DND-41 (cell line): ENCODE results near the gene FIGNL2.

Source experiments
- ATAC-seq: fragments of 200-7000 bp; cut with Tn5 transposase; 3 replicates; pipeline ENCODE4 v1.9.1; 2021; ENCODE audit warnings: low read depth; ENCODE audit not compliant: insufficient read depth
- DNase-seq: peaks from one replicate; pipeline ENCODE4 v3.0.0-alpha.2; 2020
- H2AFZ ChIP-seq: 2 replicates; pipeline ENCODE4 v1.6.0; 2012; ENCODE audit warnings: low read depth, low read length
- H3K27ac ChIP-seq: 2 replicates; pipeline ENCODE4 v1.5.1; 2012; ENCODE audit warnings: low read length, inconsistent platforms
- H3K27me3 ChIP-seq: fragments of 200-600 bp; sonication (generic); 2 replicates; pipeline ENCODE4 v1.6.0; 2012; ENCODE audit warnings: low read length, mild to moderate bottlenecking, inconsistent platforms; ENCODE audit not compliant: insufficient read depth, poor library complexity
- H3K36me3 ChIP-seq: 2 replicates; pipeline ENCODE4 v1.5.1; 2012; ENCODE audit warnings: low read length, inconsistent platforms; ENCODE audit not compliant: insufficient read depth
- H3K4me1 ChIP-seq: 2 replicates; pipeline ENCODE4 v1.5.1; 2012; ENCODE audit warnings: mild to moderate bottlenecking, low read length; ENCODE audit not compliant: insufficient read depth
- H3K4me2 ChIP-seq: 2 replicates; pipeline ENCODE4 v1.6.0; 2012; ENCODE audit warnings: mild to moderate bottlenecking, moderate library complexity, low read length, inconsistent platforms; ENCODE audit not compliant: insufficient read depth
- H3K4me3 ChIP-seq, 2 experiments: fragments of 200-600 bp in 1 of 2; shearing (Covaris generic) in 1 of 2; 2 replicates each; pipeline ENCODE4 v1.5.1; 2012 to 2016; ENCODE audit warnings: inconsistent platforms in 2 of 2, low read length in 2 of 2, mild to moderate bottlenecking in 2 of 2, low read depth in 1 of 2, moderate library complexity in 1 of 2
- H3K79me2 ChIP-seq: 2 replicates; pipeline ENCODE4 v1.6.0; 2012; ENCODE audit warnings: low read length, inconsistent platforms; ENCODE audit not compliant: insufficient read depth
- H3K9ac ChIP-seq: 2 replicates; pipeline ENCODE4 v1.6.0; 2012; ENCODE audit warnings: low read depth, mild to moderate bottlenecking, inconsistent platforms, low read length, moderate library complexity
- H3K9me3 ChIP-seq: 2 replicates; pipeline ENCODE4 v1.5.1; 2012; ENCODE audit warnings: low read length, moderate library complexity, mild to moderate bottlenecking, inconsistent platforms; ENCODE audit not compliant: insufficient read depth, severe bottlenecking
- H4K20me1 ChIP-seq: 2 replicates; pipeline ENCODE4 v1.6.0; 2012; ENCODE audit warnings: low read length; ENCODE audit not compliant: insufficient read depth
- CTCF ChIP-seq: IDR thresholded peaks from 2 replicates; pipeline ENCODE4 v1.5.1; 2012; ENCODE audit warnings: borderline replicate concordance, low read length, moderate library complexity, mild to moderate bottlenecking; ENCODE audit not compliant: poor library complexity, severe bottlenecking; ENCODE audit errors: extremely low read depth
- EZH2 ChIP-seq: IDR thresholded peaks from 3 replicates; pipeline ENCODE4 v1.6.1; 2012; ENCODE audit warnings: borderline replicate concordance, low read depth, mild to moderate bottlenecking, moderate library complexity, low read length, inconsistent platforms; ENCODE audit not compliant: severe bottlenecking

FIGNL2 gene

GRCh38 chr12:51862947-51863346, 14.4 kb upstream of the FIGNL2 start:
- Histone ChIP-seq H3K36me3 (no peaks in the 10 kb centered on the region), H2AFZ (no peak overlapping the region), H4K20me1 (no peaks in the 10 kb centered on the region), H3K4me3 (no peak overlapping the region), H3K27me3 (no peaks in the 10 kb centered on the region), H3K4me2 (no peak overlapping the region), H3K4me1 (no peaks in the 10 kb centered on the region), H3K9me3 (no peaks in the 10 kb centered on the region), H3K9ac (no peak overlapping the region), H3K79me2 (no peaks in the 10 kb centered on the region), H3K27ac (no peak overlapping the region)
- ATAC-seq (no peak), DNase-seq (no peak)
- no peak for TF ChIP-seq CTCF
- TF ChIP-seq EZH2, result no peak

GRCh38 chr12:51860986-51861385, 12.5 kb upstream of the FIGNL2 start:
- H3K4me2 ChIP-seq, result no peak overlapping the region
- no peaks in the 10 kb centered on the region for H3K9me3 ChIP-seq
- H3K4me1 ChIP-seq, result no peaks in the 10 kb centered on the region
- no peak overlapping the region for H3K27ac ChIP-seq
- no peaks in the 10 kb centered on the region for H3K27me3 ChIP-seq
- ATAC-seq, result no peak
- no peak for DNase-seq
- no peak overlapping the region for H3K4me3 ChIP-seq
- no peaks in the 10 kb centered on the region for H4K20me1 ChIP-seq
- H3K79me2 ChIP-seq, result no peaks in the 10 kb centered on the region
- H2AFZ ChIP-seq, result no peak overlapping the region
- no peak overlapping the region for H3K9ac ChIP-seq
- TF ChIP-seq CTCF, result no peak
- TF ChIP-seq EZH2, result no peak
- no peaks in the 10 kb centered on the region for H3K36me3 ChIP-seq

- Histone ChIP-seq H2AFZ (no peak overlapping the region), H3K4me2 (no peak overlapping the region)
- TF ChIP-seq CTCF, result no peak
- TF ChIP-seq EZH2, result no peak
These were observed 7.3 kb upstream of the FIGNL2 start for GRCh38 chr12:51855586-51856428.

More at GRCh38 chr12:51855586-51856428, 7.3 kb upstream of the FIGNL2 start:
- DNase-seq, result no peak
- no peak for ATAC-seq
- no peak overlapping the region for H3K4me3 ChIP-seq
- no peaks in the 10 kb centered on the region for H4K20me1 ChIP-seq
- H3K9ac ChIP-seq, result no peak overlapping the region
- H3K27me3 ChIP-seq, result peaks cover 4% of the 10 kb centered on the region
- H3K36me3 ChIP-seq, result no peaks in the 10 kb centered on the region
- no peak overlapping the region for H3K27ac ChIP-seq
- H3K4me1 ChIP-seq, result no peaks in the 10 kb centered on the region
- no peaks in the 10 kb centered on the region for H3K79me2 ChIP-seq
- H3K9me3 ChIP-seq, result no peaks in the 10 kb centered on the region
